IMR-90 (cell line): ENCODE results near the gene ADAMTS16. TPM values are rescaled to one million over a fixed set of nuclear protein-coding genes. Genes with fewer than 3 reads are reported as not detected.

Experiments used
- ATAC-seq: fragments of 200-7000 bp; cut with Tn5 transposase; 2 replicates; pipeline ENCODE4 v1.9.1; 2020; ENCODE audit warnings: low read depth, mild to moderate bottlenecking, moderate library complexity
- BruUV-seq: library from RNA; stranded (reverse); fragments of 400-500 nt; replicated peaks from 2 replicates; lab custom pipeline; 2021; lab: Mats Ljungman, UMichigan
- CTCF ChIA-PET: fragments of 300-600 bp; formaldehyde crosslinking; extraction: SDS; loops from one replicate; lab custom pipeline; 2021; ENCODE audit warnings: antibody characterized with exemption; lab: Yijun Ruan, JAX
- POLR2A ChIA-PET: fragments of 300-600 bp; sonication (Branson Sonifier 250); formaldehyde crosslinking; loops from one replicate; lab custom pipeline; 2022; ENCODE audit warnings: antibody characterized with exemption; ENCODE audit not compliant: unreplicated experiment; lab: Charles Lee
- DNase-seq: peaks from one replicate; pipeline ENCODE4 v3.0.0; 2013
- H2AFZ ChIP-seq: replicated peaks from 2 replicates; pipeline ENCODE3; 2013; ENCODE audit warnings: low read length, mild to moderate bottlenecking; ENCODE audit not compliant: poor library complexity
- H2AK5ac ChIP-seq: 2 replicates; pipeline ENCODE4 v1.6.1; 2013; ENCODE audit warnings: low read depth, low read length, inconsistent platforms
- H2AK9ac ChIP-seq: replicated peaks from 2 replicates; pipeline ENCODE3; 2013; ENCODE audit warnings: mild to moderate bottlenecking, low read depth, low read length, moderate library complexity; ENCODE audit not compliant: poor library complexity
- H2BK120ac ChIP-seq: 2 replicates; pipeline ENCODE4 v1.6.1; 2013; ENCODE audit warnings: low read depth, low read length, inconsistent platforms
- H2BK15ac ChIP-seq: 3 replicates; pipeline ENCODE4 v1.6.1; 2013; ENCODE audit warnings: low read depth, low read length, inconsistent platforms
- H2BK20ac ChIP-seq: 2 replicates; pipeline ENCODE4 v1.6.1; 2013; ENCODE audit warnings: low read depth, mild to moderate bottlenecking, inconsistent platforms, low read length, moderate library complexity
- H2BK5ac ChIP-seq: 2 replicates; pipeline ENCODE4 v1.6.1; 2013; ENCODE audit warnings: mild to moderate bottlenecking, low read depth, low read length, inconsistent platforms; ENCODE audit not compliant: poor library complexity, severe bottlenecking
- H3K14ac ChIP-seq: replicated peaks from 2 replicates; pipeline ENCODE4 v1.6.1; 2013; ENCODE audit warnings: low read depth, low read length, inconsistent platforms
- H3K18ac ChIP-seq: 2 replicates; pipeline ENCODE4 v1.6.1; 2013; ENCODE audit warnings: low read depth, low read length, control low read depth
- H3K23ac ChIP-seq: 2 replicates; pipeline ENCODE4 v1.6.1; 2013; ENCODE audit warnings: low read depth, low read length, inconsistent platforms
- H3K27ac ChIP-seq: 2 replicates; pipeline ENCODE4 v1.5.1; 2013; ENCODE audit warnings: mild to moderate bottlenecking, control low read depth, low read length; ENCODE audit not compliant: insufficient read depth
- H3K27me3 ChIP-seq: 2 replicates; pipeline ENCODE4 v1.6.1; 2013; ENCODE audit warnings: low read length; ENCODE audit not compliant: control insufficient read depth, insufficient read depth
- H3K36me3 ChIP-seq: 2 replicates; pipeline ENCODE4 v1.6.1; 2013; ENCODE audit warnings: low read length, mixed read lengths; ENCODE audit not compliant: control insufficient read depth, insufficient read depth
- H3K4ac ChIP-seq: 2 replicates; pipeline ENCODE4 v1.6.1; 2013; ENCODE audit warnings: low read depth, low read length, inconsistent platforms
- H3K4me1 ChIP-seq: 2 replicates; pipeline ENCODE4 v1.6.1; 2013; ENCODE audit warnings: low read length, mixed read lengths; ENCODE audit not compliant: control insufficient read depth, insufficient read depth
- H3K4me2 ChIP-seq: 2 replicates; pipeline ENCODE4 v1.6.1; 2013; ENCODE audit warnings: low read depth, mild to moderate bottlenecking, control low read depth, low read length, moderate library complexity
- H3K4me3 ChIP-seq: 2 replicates; pipeline ENCODE4 v1.5.1; 2013; ENCODE audit warnings: low read depth, mild to moderate bottlenecking, control low read depth, low read length, moderate library complexity; ENCODE audit not compliant: insufficient read depth
- H3K56ac ChIP-seq: 2 replicates; pipeline ENCODE4 v1.6.1; 2013; ENCODE audit warnings: low read length, inconsistent platforms; ENCODE audit not compliant: insufficient read depth; ENCODE audit errors: extremely low read depth
- H3K79me1 ChIP-seq, 2 experiments: 2 replicates each; pipeline ENCODE4 v1.6.1; 2013; ENCODE audit warnings: low read length in 2 of 2, inconsistent platforms in 1 of 2, low read depth in 1 of 2
- H3K9ac ChIP-seq: 2 replicates; pipeline ENCODE4 v1.6.1; 2013; ENCODE audit warnings: low read depth, low read length, control low read depth
- H3K9me1 ChIP-seq: 2 replicates; pipeline ENCODE4 v1.6.1; 2013; ENCODE audit warnings: low read length, inconsistent platforms; ENCODE audit not compliant: insufficient read depth
- H3K9me3 ChIP-seq: 2 replicates; pipeline ENCODE4 v1.6.1; 2013; ENCODE audit warnings: low read length; ENCODE audit not compliant: control insufficient read depth, insufficient read depth
- H4K20me1 ChIP-seq: 2 replicates; pipeline ENCODE4 v1.6.1; 2013; ENCODE audit warnings: low read length, inconsistent platforms; ENCODE audit not compliant: insufficient read depth
- H4K5ac ChIP-seq: 2 replicates; pipeline ENCODE4 v1.6.1; 2013; ENCODE audit warnings: mild to moderate bottlenecking, low read depth, low read length, control low read depth
- H4K8ac ChIP-seq, 2 experiments: 2 replicates each; pipeline ENCODE4 v1.6.1; 2013; ENCODE audit warnings: low read depth in 2 of 2, low read length in 2 of 2, control low read depth in 1 of 2, inconsistent platforms in 1 of 2
- H4K91ac ChIP-seq: 2 replicates; pipeline ENCODE4 v1.6.1; 2013; ENCODE audit warnings: low read depth, low read length, inconsistent platforms; ENCODE audit not compliant: insufficient read depth
- BHLHE40 ChIP-seq: fragments of 150-350 bp; IDR thresholded peaks from 2 replicates; pipeline ENCODE4 v1.6.1; 2016; ENCODE audit warnings: mild to moderate bottlenecking, low read depth, low read length
- CEBPB ChIP-seq: IDR thresholded peaks from 2 replicates; pipeline ENCODE4 v1.6.1; 2012; ENCODE audit warnings: low read depth, low read length, improper control_type of control experiment
- CHD1 ChIP-seq: IDR thresholded peaks from 2 replicates; pipeline ENCODE4 v1.6.1; 2012; ENCODE audit warnings: low read depth, low read length, improper control_type of control experiment
- CTCF ChIP-seq: conservative IDR thresholded peaks from 2 replicates; pipeline ENCODE4 v1.5.1; 2012; ENCODE audit warnings: mild to moderate bottlenecking, low read depth, low read length, improper control_type of control experiment
- ELK1 ChIP-seq: fragments of 150-350 bp; IDR thresholded peaks from 2 replicates; pipeline ENCODE4 v1.6.1; 2016; ENCODE audit warnings: low read depth, mild to moderate bottlenecking, low read length, moderate library complexity, borderline replicate concordance
- FOS ChIP-seq: fragments of 150-350 bp; IDR thresholded peaks from 2 replicates; pipeline ENCODE4 v1.6.1; 2016; ENCODE audit warnings: low read depth, low read length
- MAFK ChIP-seq: IDR thresholded peaks from 2 replicates; pipeline ENCODE4 v1.6.1; 2012; ENCODE audit warnings: low read depth, low read length, improper control_type of control experiment
- MAZ ChIP-seq: IDR thresholded peaks from 2 replicates; pipeline ENCODE4 v1.6.1; 2012; ENCODE audit warnings: low read depth, mild to moderate bottlenecking, low read length, improper control_type of control experiment, moderate library complexity, borderline replicate concordance
- MXI1 ChIP-seq: IDR thresholded peaks from 2 replicates; pipeline ENCODE4 v1.6.1; 2012; ENCODE audit warnings: low read depth, mild to moderate bottlenecking, low read length, moderate library complexity, borderline replicate concordance
- NFE2L2 ChIP-seq: fragments of 150-350 bp; IDR thresholded peaks from 2 replicates; pipeline ENCODE4 v1.6.1; 2016; ENCODE audit warnings: low read depth, mild to moderate bottlenecking, low read length
- POLR2A ChIP-seq: IDR thresholded peaks from 2 replicates; pipeline ENCODE4 v1.6.1; 2012; ENCODE audit warnings: mild to moderate bottlenecking, low read depth, low read length
- RAD21 ChIP-seq: IDR thresholded peaks from 2 replicates; pipeline ENCODE4 v1.6.1; 2012; ENCODE audit warnings: low read length, improper control_type of control experiment
- RCOR1 ChIP-seq: IDR thresholded peaks from 2 replicates; pipeline ENCODE4 v1.6.1; 2012; ENCODE audit warnings: mild to moderate bottlenecking, low read length, improper control_type of control experiment; ENCODE audit not compliant: insufficient replicate concordance
- RFX5 ChIP-seq: IDR thresholded peaks from 2 replicates; pipeline ENCODE4 v1.8.0; 2012; ENCODE audit warnings: low read depth, mild to moderate bottlenecking, low read length, moderate library complexity
- SMC3 ChIP-seq: fragments of 150-350 bp; IDR thresholded peaks from 2 replicates; pipeline ENCODE4 v1.6.1; 2016; ENCODE audit warnings: low read depth, mild to moderate bottlenecking, antibody characterized with exemption, low read length, moderate library complexity
- USF2 ChIP-seq: fragments of 150-350 bp; IDR thresholded peaks from 2 replicates; pipeline ENCODE4 v1.6.1; 2017; ENCODE audit warnings: mild to moderate bottlenecking, antibody characterized with exemption, low read length, low read depth
- WGBS, 2 experiments: methylation state at CpG; one replicate each; pipeline versions ENCODE4 v1.1.5 to v1.1.7; 2013; ENCODE audit warnings: missing lambda C conversion rate in 2 of 2; ENCODE audit not compliant: insufficient read length in 1 of 2; ENCODE audit errors: extremely low coverage in 2 of 2; 5-methylcytosine and 5-hydroxymethylcytosine counted together
- dilution Hi-C: fragments of 300-500 bp; cut with HindIII; formaldehyde crosslinking; loops from one replicate; pipeline ENCODE4 v1.14.3; 2018; ENCODE audit warnings: low sequenced_read_pairs; ENCODE audit not compliant: unreplicated experiment
- in situ Hi-C: fragments of 300-500 bp; cut with MboI; formaldehyde crosslinking; loops from 3 replicates; pipeline ENCODE4 v1.14.3; 2019; ENCODE audit warnings: low sequenced_read_pairs, inconsistent platforms, mixed read lengths
- intact Hi-C: fragments of 100-400 bp; cut with micrococcal nuclease; formaldehyde crosslinking; loops from 2 replicates; pipeline ENCODE4 v1.10.0; 2022
- polyA plus RNA-seq, 3 experiments: library from polyadenylated mRNA; depleted of rRNA; stranded (reverse); fragments of >200 nt; gene quantifications; 2 replicates each; pipeline ENCODE4 v1.2.3, GENCODE V29; 2012; ENCODE audit warnings: low replicate concordance in 1 of 3
- total RNA-seq: library from RNA; depleted of rRNA; stranded (reverse); fragments of >200 nt; gene quantifications from 2 replicates; pipeline ENCODE4 v1.2.3, GENCODE V29; 2012

Gene ADAMTS16
- total and polyA plus RNA-seq, 2 of the 4 experiments (the other 2 are of a cell fraction): 0.09 to 0.18 TPM

GRCh38 chr5:5246736-5247135, 106.6 kb downstream of the ADAMTS16 start:
- Histone ChIP-seq H3K9me3 (peaks cover 11% of the 10 kb centered on the region), H3K9me1 (no peaks in the 10 kb centered on the region), H3K4ac (no peak overlapping the region), H3K56ac (no peak overlapping the region), H2BK5ac (no peak overlapping the region), H2AFZ (no peak overlapping the region), H3K9ac (no peak overlapping the region), H3K36me3 (no peaks in the 10 kb centered on the region), H4K91ac (no peak overlapping the region), H4K20me1 (no peaks in the 10 kb centered on the region), H3K4me2 (no peak overlapping the region), H4K8ac (no peak overlapping the region), H2AK5ac (no peak overlapping the region), H3K4me3 (no peak overlapping the region), H2AK9ac (no peak overlapping the region), H4K5ac (no peak overlapping the region), H3K4me1 (no peaks in the 10 kb centered on the region), H3K27ac (no peak overlapping the region), H3K18ac (no peak overlapping the region), H3K14ac (no peak overlapping the region), H2BK20ac (no peak overlapping the region), H3K27me3 (no peaks in the 10 kb centered on the region), H3K23ac (no peak overlapping the region), H3K79me1 (no peaks in the 10 kb centered on the region), H2BK120ac (no peak overlapping the region), H2BK15ac (no peak overlapping the region)
- POLR2A ChIA-PET: no interaction called here
- intact Hi-C loops: no loop called here
- BruUV-seq: no TSS peak
- in situ Hi-C loops: no loop called here
- 70% methylated on average over 2 of the region's 8 CpGs; no CpG with 5 or more reads in 1 of the 2 experiments for WGBS, 2 experiments
- ATAC-seq (no peak), DNase-seq (no peak)
- CTCF ChIA-PET: no interaction called here
- TF ChIP-seq NFE2L2 (no peak), RFX5 (no peak), ELK1 (no peak), FOS (no peak), RAD21 (no peak), MXI1 (no peak), CHD1 (no peak), BHLHE40 (no peak), MAFK (no peak), SMC3 (no peak), CTCF (no peak), CEBPB (no peak), MAZ (no peak), RCOR1 (no peak), POLR2A (no peak), USF2 (no peak)
- dilution Hi-C loops: no loop called here
